Measurements from ENCODE around the gene NFIX. TPM values are rescaled to one million over a fixed set of nuclear protein-coding genes. Genes with fewer than 3 reads are reported as not detected.

Gene NFIX
- total and polyA plus RNA-seq, 9 of the 15 experiments (the other 6 are each of a cell fraction or from before 2014, with no cell fraction given) = 0.28 to 26.8 (median 5.4) TPM

- H3K36me3 ChIP-seq (ENCODE audit: control insufficient read depth, insufficient read depth, low read length) = peaks cover 3% of the 10 kb centered on the region; the same call in 2 of the 3 replicates
- TF ChIP-seq ZNF398 (CRISPR knock-in tag; IDR thresholded peaks at IDR 0.05) (no peak), ARID2 (IDR thresholded peaks at IDR 0.05) (no peak), ZNF639 (CRISPR knock-in tag; conservative IDR thresholded peaks at IDR 0.05 in 1 of 2, IDR thresholded peaks at IDR 0.05 in 1 of 2) (no peak), CTBP1 (IDR thresholded peaks at IDR 0.05; ENCODE audit: borderline replicate concordance) (no peak)
- FAIRE-seq (no peak), ATAC-seq (no peak), DNase-seq (ENCODE audit: extremely low read depth in 1 of 4, low spot score in 3 of 4) (no peak)
- H3K79me2 ChIP-seq (ENCODE audit: control insufficient read depth, insufficient read depth, low read length) = peaks cover 23% of the 10 kb centered on the region
- peaks cover 10% of the 10 kb centered on the region; the same call in 1 of the 2 replicates for H4K20me1 ChIP-seq (replicated peaks; ENCODE audit: control insufficient read depth, insufficient read depth, low read length)
- H3K27ac ChIP-seq (ENCODE audit: extremely low read depth, low read depth, low read length) = no peak overlapping the region
- H3K9me3 ChIP-seq (replicated peaks; ENCODE audit: control insufficient read depth, insufficient read depth, low read depth, low read length) = no peaks in the 10 kb centered on the region
- BruUV-seq (replicated peaks) = no TSS peak
- in situ Hi-C loops (cut with MboI) (no loop called here), intact Hi-C loops (cut with micrococcal nuclease) (no loop called here)
- WGBS (ENCODE audit: insufficient coverage, low coverage, missing lambda C conversion rate) = 85% methylated on average over 10 of the region's 17 CpGs
- no peak overlapping the region for H3K4me3 ChIP-seq
- H3K9ac ChIP-seq (ENCODE audit: insufficient read depth in 1 of 2, low read depth in 2 of 2, low read length in 2 of 2) = 0 out of 4 replicates have a peak overlapping the region, but pooled peaks of 1 of the 2 experiments have one; percentile 7
- no peak overlapping the region for H3K4me2 ChIP-seq (ENCODE audit: insufficient read depth, low read length)
- CTCF ChIA-PET (ENCODE audit: low intra/inter-chr PET ratio) = interaction anchor here (0.7 kb wide), 1 partner anchor 75 kb away, joined by 3 read pairs; no protein-coding TSS in a partner anchor
- POLR2A ChIA-PET = interaction anchor here (1.5 to 1.6 kb wide), 2 partner anchors 54 kb away, joined by 3 to 4 read pairs; no protein-coding TSS in a partner anchor
- no peaks in the 10 kb centered on the region for H3K27me3 ChIP-seq (ENCODE audit: control insufficient read depth in 2 of 2, insufficient read depth in 2 of 2, low read length in 2 of 2)
- no peak overlapping the region for H2AFZ ChIP-seq (ENCODE audit: low read depth, low read length)
- H3K4me1 ChIP-seq (replicated peaks in 1 of 2; ENCODE audit: control insufficient read depth in 2 of 2, insufficient read depth in 2 of 2, low read length in 2 of 2) = peaks cover 0 to 55% of the 10 kb centered on the region in 2 experiments; a peak in 2 of 5 replicates
- H3K9me1 ChIP-seq (ENCODE audit: control insufficient read depth, insufficient read depth, low read length) = peaks cover 2% of the 10 kb centered on the region
Observed at GRCh38 chr19:13007292-13008045, 12.2 kb downstream of the NFIX start.
